GM12875 (cell line): ENCODE results near the gene LURAP1L.

Experiments used
- H3K4me3 ChIP-seq: one replicate; pipeline ENCODE4 v1.5.1; 2011; ENCODE audit warnings: low read depth, low read length, control low read depth
- CTCF ChIP-seq: IDR thresholded peaks from 2 replicates; pipeline ENCODE4 v1.5.1; 2011; ENCODE audit warnings: low read depth, mild to moderate bottlenecking, control low read depth, inconsistent platforms, low read length, moderate library complexity, borderline replicate concordance; ENCODE audit not compliant: insufficient read depth

Gene LURAP1L

GRCh38 chr9:12775679-12776512, 1.1 kb downstream of the LURAP1L start:
- peak overlapping the region; percentile 64 for H3K4me3 ChIP-seq
- TF ChIP-seq CTCF: 0 out of 2 replicates have a peak, but pooled peaks have one; percentile 26

DNA sequence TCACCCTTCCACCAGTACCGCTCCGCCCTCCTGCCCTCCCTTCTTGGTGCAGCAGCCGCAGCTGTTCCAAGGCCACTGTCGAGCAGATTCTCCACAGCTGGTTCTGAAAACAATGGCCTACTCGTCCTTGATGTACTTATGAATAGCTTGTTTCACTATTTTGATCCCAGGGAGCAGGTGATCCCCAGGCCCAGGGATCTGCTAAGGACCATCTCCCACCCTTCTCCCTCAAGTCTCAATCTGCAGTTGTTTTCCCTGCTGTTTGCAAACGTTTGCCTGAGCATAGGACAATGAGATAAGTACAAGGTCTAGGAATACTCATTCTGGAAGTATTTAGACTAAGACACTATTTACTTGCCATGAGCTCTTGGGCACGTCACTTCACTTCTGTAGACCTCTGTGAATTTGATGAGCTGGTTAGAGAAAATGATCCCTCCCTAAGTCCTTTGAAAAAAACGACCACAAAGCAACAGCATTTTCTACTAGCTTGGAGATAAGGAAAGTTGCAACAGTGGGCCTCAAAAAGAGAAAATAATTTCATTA, 1.8 kb downstream of the LURAP1L start:
- no peak for TF ChIP-seq CTCF
- H3K4me3 ChIP-seq: peak overlapping the region; percentile 64

GRCh38 chr9:12777121-12778022, 2.6 kb downstream of the LURAP1L start:
- no peak overlapping the region for H3K4me3 ChIP-seq
- no peak for TF ChIP-seq CTCF

DNA sequence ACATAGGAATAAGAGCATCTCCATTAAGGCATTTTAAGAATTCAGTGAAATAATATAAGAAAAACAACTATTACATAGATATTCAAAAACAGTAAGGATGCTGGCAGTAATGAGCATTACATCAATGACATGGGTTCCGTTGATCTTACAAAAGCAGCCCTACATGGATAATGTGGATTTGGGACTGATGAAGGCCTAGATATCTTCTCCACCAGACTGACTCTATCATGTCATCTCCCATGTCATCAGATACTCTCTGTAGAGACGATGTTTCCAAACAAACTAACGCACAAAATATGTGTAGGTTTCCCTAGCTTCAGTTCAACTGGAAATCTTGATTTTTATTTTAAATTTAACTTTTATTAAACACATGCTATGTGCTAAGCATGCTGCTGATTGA, 3.6 kb downstream of the LURAP1L start:
- H3K4me3 ChIP-seq: no peak overlapping the region
- no peak for TF ChIP-seq CTCF

- no peak for TF ChIP-seq CTCF
- no peak overlapping the region for H3K4me3 ChIP-seq
These were observed 6.5 kb downstream of the LURAP1L start for GRCh38 chr9:12781226-12781733.

DNA sequence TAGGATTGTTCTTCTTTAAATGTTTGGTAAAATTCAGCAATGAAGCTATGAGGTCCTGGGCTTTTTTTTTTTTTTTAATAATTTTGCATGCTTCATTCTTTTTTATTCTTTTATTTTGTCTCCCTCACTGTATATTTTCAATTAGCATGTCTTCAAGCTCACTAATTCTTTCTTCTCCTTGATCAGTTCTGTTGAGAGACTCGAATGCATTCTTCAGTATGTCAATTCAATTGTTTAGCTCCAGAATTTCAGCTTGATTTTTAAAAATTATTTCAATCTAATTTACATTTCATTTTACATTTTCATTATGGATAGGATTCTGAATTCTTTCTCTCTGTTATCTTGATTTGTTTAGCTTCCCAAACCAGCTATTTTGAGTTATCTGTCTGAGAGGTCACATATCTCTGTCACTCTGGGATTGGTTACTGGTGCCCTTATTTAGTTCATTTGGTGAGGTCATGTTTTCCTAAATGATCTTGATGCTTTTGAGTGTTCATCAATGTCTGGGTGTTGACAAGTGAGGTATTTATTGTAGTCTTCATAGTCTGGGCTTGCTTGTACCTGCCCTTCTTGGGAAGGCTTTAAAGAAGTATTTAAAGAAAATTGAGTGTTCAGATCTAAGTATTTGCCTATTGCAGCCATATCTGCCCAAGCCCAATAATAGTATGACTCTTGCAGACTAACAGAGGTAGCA, 9.1 kb downstream of the LURAP1L start:
- H3K4me3 ChIP-seq: no peak overlapping the region

More for the DNA sequence above, 9.1 kb downstream of the LURAP1L start:
- no peak for TF ChIP-seq CTCF
